Panc1 (cell line): ENCODE data around the gene ATXN7.

Experiments used
- CTCF ChIP-seq: fragments of 450-650 bp; IDR thresholded peaks from 2 replicates; pipeline ENCODE4 v1.5.1; 2017; ENCODE audit warnings: mild to moderate bottlenecking
- POLR2AphosphoS5 ChIP-seq: IDR thresholded peaks from 2 replicates; pipeline ENCODE4 v1.6.1; 2012; ENCODE audit warnings: mild to moderate bottlenecking, low read depth, low read length, moderate library complexity
- SIN3A ChIP-seq: IDR thresholded peaks from 2 replicates; pipeline ENCODE4 v1.6.1; 2012; ENCODE audit warnings: low read depth, mild to moderate bottlenecking, low read length, moderate library complexity, borderline replicate concordance; ENCODE audit not compliant: insufficient read depth
- TCF7L2 ChIP-seq: IDR thresholded peaks from 2 replicates; pipeline ENCODE4 v1.6.1; 2011; ENCODE audit warnings: mild to moderate bottlenecking, low read depth, low read length, inconsistent platforms

- TF ChIP-seq CTCF (no peak), POLR2AphosphoS5 (no peak), SIN3A (no peak), TCF7L2 (no peak)
Observed at GRCh38 chr3:63853106-63853505, 10.6 kb upstream of the ATXN7 start.
